C4-2B (cell line): Measurements from ENCODE around the gene NCOA3.

Experiments used
- H3K27ac ChIP-seq: fragments of 450-650 bp; 2 replicates; pipeline ENCODE4 v1.5.1; 2017
- CTCF ChIP-seq: fragments of 450-650 bp; conservative IDR thresholded peaks from 2 replicates; pipeline ENCODE4 v1.5.1; 2017; ENCODE audit warnings: mild to moderate bottlenecking
- ZFX ChIP-seq: fragments of 450-650 bp; IDR thresholded peaks from 2 replicates; pipeline ENCODE4 v1.6.1; 2017

Gene NCOA3

GRCh38 chr20:47535994-47536393 is 34.3 kb downstream of the NCOA3 start:
- no peak overlapping the region for H3K27ac ChIP-seq

DNA sequence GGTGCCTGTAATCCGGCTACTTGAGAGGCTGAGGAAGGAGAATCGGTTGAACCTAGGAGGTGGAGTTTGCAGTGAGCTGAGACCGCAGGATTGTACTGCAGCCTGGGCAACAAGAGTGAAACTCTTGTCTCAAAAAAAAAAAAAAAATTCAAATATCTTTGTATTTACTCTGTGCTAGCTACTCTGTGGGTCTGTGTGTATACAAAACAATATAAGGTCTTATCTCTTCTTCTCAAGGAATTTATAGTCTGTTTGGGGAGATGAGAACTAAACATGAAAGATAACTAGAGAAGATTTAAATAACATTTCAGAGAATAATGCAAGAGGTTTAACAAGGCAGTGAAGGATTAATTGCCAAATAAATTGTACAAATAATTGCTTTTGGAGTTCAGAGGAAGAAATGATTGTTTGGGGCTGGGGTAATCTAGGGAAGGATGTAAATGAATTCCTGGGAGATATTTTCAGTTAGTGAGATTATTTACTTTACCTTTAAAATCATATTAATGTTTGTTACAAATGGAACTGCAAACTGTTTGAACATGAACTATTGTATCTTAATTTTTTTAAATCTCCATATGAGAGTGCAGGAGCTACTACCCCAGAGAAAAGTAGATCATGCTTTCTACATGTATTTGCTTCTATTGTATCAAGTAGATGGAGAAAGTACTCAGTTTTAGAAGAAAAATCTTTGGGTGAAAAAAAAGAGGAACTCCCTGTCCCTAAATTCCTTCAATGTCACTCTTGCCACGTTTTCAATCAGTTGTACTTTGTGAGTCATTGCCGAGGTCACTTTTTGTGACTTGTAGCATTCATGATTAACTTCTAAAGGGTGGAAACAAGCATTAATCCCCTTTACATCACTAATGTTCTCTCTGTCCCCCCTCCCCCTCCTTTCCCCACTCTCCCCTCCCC is 39.0 kb downstream of the NCOA3 start:
- H3K27ac ChIP-seq, result peak overlapping the region; percentile 56
- TF ChIP-seq CTCF (no peak), ZFX (no peak)

More at GRCh38 chr20:47535994-47536393, 34.3 kb downstream of the NCOA3 start:
- TF ChIP-seq CTCF (no peak), ZFX (no peak)

GRCh38 chr20:47541355-47541922 is 39.8 kb downstream of the NCOA3 start:
- no peak for TF ChIP-seq CTCF
- TF ChIP-seq ZFX, result no peak
- no peak overlapping the region for H3K27ac ChIP-seq

GRCh38 chr20:47543006-47543431 is 41.3 kb downstream of the NCOA3 start:
- TF ChIP-seq ZFX (no peak), CTCF (no peak)
- no peak overlapping the region for H3K27ac ChIP-seq

DNA sequence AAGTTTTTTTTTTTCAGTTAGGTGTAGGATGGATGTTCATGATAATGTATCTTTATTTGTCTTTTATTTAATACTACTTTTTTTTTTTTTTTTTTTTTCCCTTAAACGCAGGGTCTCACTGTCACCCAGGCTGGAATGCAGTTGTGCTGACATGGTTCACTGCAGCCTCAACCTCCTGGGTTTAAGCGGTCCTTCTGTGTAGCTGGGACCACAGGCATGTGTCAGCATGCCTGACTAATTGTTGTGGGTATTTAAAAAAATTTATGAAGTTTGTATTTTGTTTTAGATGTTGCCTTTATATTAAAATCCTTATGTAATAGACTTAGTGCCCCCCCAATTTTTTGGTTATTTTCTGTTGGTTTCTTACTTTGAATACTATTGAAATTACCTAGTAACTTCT is 42.6 kb downstream of the NCOA3 start:
- TF ChIP-seq ZFX, result no peak
- no peak for TF ChIP-seq CTCF
- H3K27ac ChIP-seq, result no peak overlapping the region

DNA sequence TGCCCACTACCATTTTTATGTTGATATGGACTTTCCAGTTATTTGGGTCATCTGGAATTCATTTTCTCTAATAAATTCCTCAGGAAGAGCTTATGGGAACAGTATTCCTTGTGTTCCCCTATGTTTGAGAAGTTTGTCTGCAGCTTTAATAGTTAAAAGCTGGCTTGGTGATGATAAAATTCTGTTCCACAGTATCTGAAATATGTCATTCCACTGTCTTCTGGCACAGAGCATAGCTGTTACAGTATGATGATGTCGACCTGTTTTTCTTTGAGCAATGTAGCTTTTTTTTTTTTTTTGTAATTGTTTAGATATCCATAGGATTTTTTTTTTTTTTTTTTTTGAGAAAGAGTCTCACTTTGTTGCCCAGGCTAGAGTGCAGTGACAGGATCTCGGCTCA is 43.2 kb downstream of the NCOA3 start:
- H3K27ac ChIP-seq, result no peak overlapping the region
- TF ChIP-seq CTCF (no peak), ZFX (no peak)

GRCh38 chr20:47545499-47545898 is 43.8 kb downstream of the NCOA3 start:
- TF ChIP-seq CTCF (no peak), ZFX (no peak)
- no peak overlapping the region for H3K27ac ChIP-seq
